Stimulated activated CD4-positive, alpha-beta T cell treated with anti-CD3 and anti-CD28 coated beads, Interleukin-4, amount 100 ng/mL, for 24 hours (primary cell): Measurements from ENCODE around the gene LMOD3.

Experiments
- DNase-seq: peaks from one replicate; pipeline ENCODE4 v3.0.0-alpha.2; 2020

The LMOD3 gene

GRCh38 chr3:69121513-69121912 lies 882 bp downstream of the LMOD3 start:
- no peak for DNase-seq

GRCh38 chr3:69120879-69121464 lies 1.4 kb downstream of the LMOD3 start:
- DNase-seq = peak; percentile 87

GRCh38 chr3:69119681-69120080 lies 2.7 kb downstream of the LMOD3 start:
- DNase-seq = no peak

- DNase-seq = no peak
Observed at GRCh38 chr3:69119138-69119537, 3.3 kb downstream of the LMOD3 start.

GRCh38 chr3:69118555-69118954 lies 3.8 kb downstream of the LMOD3 start:
- no peak for DNase-seq

- DNase-seq = no peak
Observed at GRCh38 chr3:69116897-69117296, 5.5 kb downstream of the LMOD3 start.

- no peak for DNase-seq
Observed at GRCh38 chr3:69116162-69116561, 6.2 kb downstream of the LMOD3 start.

- DNase-seq = no peak
Observed at GRCh38 chr3:69115731-69116130, 6.7 kb downstream of the LMOD3 start.

GRCh38 chr3:69113536-69113935 lies 8.9 kb downstream of the LMOD3 start:
- no peak for DNase-seq

- DNase-seq = no peak
Observed at GRCh38 chr3:69110941-69111546, 11.4 kb downstream of the LMOD3 start.

GRCh38 chr3:69108811-69109210 lies 13.6 kb downstream of the LMOD3 start:
- no peak for DNase-seq

- DNase-seq = no peak
Observed at GRCh38 chr3:69107841-69108240, 14.6 kb downstream of the LMOD3 start.

GRCh38 chr3:69105320-69105719 lies 17.1 kb downstream of the LMOD3 start:
- no peak for DNase-seq

GRCh38 chr3:69104586-69104985 lies 17.8 kb downstream of the LMOD3 start:
- DNase-seq = no peak

GRCh38 chr3:69103123-69103522 lies 19.3 kb downstream of the LMOD3 start:
- DNase-seq = no peak

GRCh38 chr3:69102384-69102783 lies 20.0 kb downstream of the LMOD3 start:
- no peak for DNase-seq

- DNase-seq = no peak
Observed at GRCh38 chr3:69099576-69099975, 22.8 kb downstream of the LMOD3 start.

GRCh38 chr3:69097407-69098086 lies 24.8 kb downstream of the LMOD3 start:
- DNase-seq = no peak

GRCh38 chr3:69096299-69096698 lies 26.1 kb downstream of the LMOD3 start:
- no peak for DNase-seq

- peak; percentile 28 for DNase-seq
Observed at GRCh38 chr3:69095636-69096035, 26.8 kb downstream of the LMOD3 start.

- DNase-seq = peak; percentile 32
Observed at GRCh38 chr3:69094467-69095205, 27.8 kb downstream of the LMOD3 start.

GRCh38 chr3:69092030-69092516 lies 30.3 kb downstream of the LMOD3 start:
- no peak for DNase-seq

- DNase-seq = no peak
Observed at GRCh38 chr3:69091389-69092029, 30.9 kb downstream of the LMOD3 start.
